Measurements from ENCODE around the gene SUPT3H.

Gene SUPT3H

DNA sequence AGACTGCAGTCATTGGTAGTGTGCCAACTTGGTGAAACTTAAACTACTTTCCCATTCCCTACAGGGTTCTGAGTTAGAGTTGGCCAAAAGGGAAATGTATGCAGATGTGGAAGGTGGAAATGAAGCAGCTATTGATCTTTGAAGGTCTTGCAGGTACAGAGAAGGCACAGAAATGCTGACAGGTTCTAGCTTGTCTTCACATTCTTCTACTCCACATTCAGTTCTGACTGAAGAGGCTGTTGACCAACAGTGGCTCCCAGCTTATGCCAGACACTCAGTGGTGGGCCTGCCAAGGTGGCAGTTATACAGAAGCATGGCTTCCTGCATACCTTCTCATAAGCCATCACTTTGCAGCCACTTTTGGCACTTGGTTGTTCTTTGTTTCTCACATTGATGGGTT, 566.3 kb downstream of the SUPT3H start:
- no peaks in the 10 kb centered on the region for H3K36me3 ChIP-seq (ENCODE audit: control insufficient read depth, insufficient read depth, low read length)
- H3K4me1 ChIP-seq (ENCODE audit: control insufficient read depth, insufficient read depth, low read length) = peaks cover 10% of the 10 kb centered on the region
- H3K27me3 ChIP-seq (ENCODE audit: control insufficient read depth, insufficient read depth, low read length) = no peaks in the 10 kb centered on the region
- no peak overlapping the region for H3K9ac ChIP-seq (ENCODE audit: low read depth, low read length)
- no peaks in the 10 kb centered on the region for H3K9me3 ChIP-seq (ENCODE audit: control insufficient read depth, insufficient read depth, low read length)
- H3K4me3 ChIP-seq (ENCODE audit: low read depth, low read length) = no peak overlapping the region
- H3K27ac ChIP-seq (ENCODE audit: low read depth, low read length) = no peak overlapping the region

DNA sequence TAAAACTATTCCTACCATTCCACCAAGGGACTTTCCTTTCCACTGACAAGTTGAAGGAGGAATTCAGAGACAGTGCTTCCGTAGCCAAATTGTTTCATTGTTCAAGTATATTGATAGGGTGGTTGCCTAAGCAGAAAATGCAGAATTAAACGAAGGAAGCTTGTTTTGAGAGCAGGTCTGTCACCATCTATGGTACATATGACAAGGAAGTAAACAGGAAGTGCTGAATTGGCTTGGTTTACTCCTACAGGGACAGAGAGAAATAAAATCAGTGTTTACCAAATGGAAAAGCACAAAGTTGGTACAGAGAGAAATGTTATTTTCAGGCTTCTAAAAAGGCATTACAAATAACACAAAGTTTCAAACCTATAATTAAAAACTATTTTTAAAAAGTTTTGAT, 568.5 kb downstream of the SUPT3H start:
- H3K27ac ChIP-seq (ENCODE audit: low read depth, low read length) = no peak overlapping the region
- H3K27me3 ChIP-seq (ENCODE audit: control insufficient read depth, insufficient read depth, low read length) = no peaks in the 10 kb centered on the region
- H3K4me1 ChIP-seq (ENCODE audit: control insufficient read depth, insufficient read depth, low read length) = peaks cover 10% of the 10 kb centered on the region
- no peaks in the 10 kb centered on the region for H3K36me3 ChIP-seq (ENCODE audit: control insufficient read depth, insufficient read depth, low read length)
- no peak overlapping the region for H3K4me3 ChIP-seq (ENCODE audit: low read depth, low read length)
- no peak overlapping the region for H3K9ac ChIP-seq (ENCODE audit: low read depth, low read length)
- H3K9me3 ChIP-seq (ENCODE audit: control insufficient read depth, insufficient read depth, low read length) = no peaks in the 10 kb centered on the region

DNA sequence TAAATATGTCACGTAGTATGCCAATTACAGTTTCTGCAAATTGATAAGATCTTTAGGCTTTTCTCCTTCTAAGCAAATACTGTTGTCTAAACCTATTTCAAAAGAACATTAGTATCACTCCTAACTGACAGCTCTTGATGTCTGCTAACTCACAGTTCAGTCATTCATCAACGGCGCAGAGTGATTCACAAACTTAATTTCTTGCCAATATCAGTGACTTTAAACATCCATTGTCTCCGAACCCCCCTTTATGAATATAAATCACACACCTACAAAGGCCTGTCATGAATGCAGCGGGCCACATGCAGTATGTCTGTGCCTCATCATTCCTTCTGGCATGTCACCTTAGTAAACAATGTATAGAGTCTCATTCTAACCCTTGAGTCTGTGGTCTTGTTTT, 569.6 kb downstream of the SUPT3H start:
- no peak overlapping the region for H3K9ac ChIP-seq (ENCODE audit: low read depth, low read length)

DNA sequence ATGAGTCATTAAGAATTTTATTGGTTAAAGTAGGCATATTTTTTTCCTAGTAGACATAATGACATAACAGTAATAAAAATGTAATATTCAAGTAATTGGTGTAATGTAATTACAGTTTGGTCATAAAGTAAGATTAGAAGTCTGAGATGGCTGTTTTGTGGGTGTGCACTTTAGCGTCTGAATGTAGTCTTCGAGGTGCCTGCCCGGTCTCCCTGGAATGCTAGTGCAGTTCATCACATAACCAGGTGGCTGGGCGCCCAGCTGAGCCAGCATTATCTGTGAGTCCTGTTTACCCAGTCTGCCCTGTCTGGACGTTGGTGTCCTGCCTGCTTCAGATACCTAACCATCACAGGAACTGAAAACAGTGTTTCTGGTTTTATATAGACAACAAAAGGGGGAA, 571.1 kb downstream of the SUPT3H start:
- Histone ChIP-seq H3K4me3 (ENCODE audit: low read depth, low read length) (no peak overlapping the region), H3K9ac (ENCODE audit: low read depth, low read length) (no peak overlapping the region), H3K9me3 (ENCODE audit: control insufficient read depth, insufficient read depth, low read length) (no peaks in the 10 kb centered on the region), H3K4me1 (ENCODE audit: control insufficient read depth, insufficient read depth, low read length) (peaks cover 10% of the 10 kb centered on the region), H3K27ac (ENCODE audit: low read depth, low read length) (no peak overlapping the region), H3K36me3 (ENCODE audit: control insufficient read depth, insufficient read depth, low read length) (no peaks in the 10 kb centered on the region), H3K27me3 (ENCODE audit: control insufficient read depth, insufficient read depth, low read length) (no peaks in the 10 kb centered on the region)

More for the DNA sequence above, 569.6 kb downstream of the SUPT3H start:
- Histone ChIP-seq H3K27me3 (ENCODE audit: control insufficient read depth, insufficient read depth, low read length) (no peaks in the 10 kb centered on the region), H3K27ac (ENCODE audit: low read depth, low read length) (no peak overlapping the region), H3K36me3 (ENCODE audit: control insufficient read depth, insufficient read depth, low read length) (no peaks in the 10 kb centered on the region), H3K9me3 (ENCODE audit: control insufficient read depth, insufficient read depth, low read length) (no peaks in the 10 kb centered on the region), H3K4me3 (ENCODE audit: low read depth, low read length) (no peak overlapping the region), H3K4me1 (ENCODE audit: control insufficient read depth, insufficient read depth, low read length) (peaks cover 10% of the 10 kb centered on the region)

DNA sequence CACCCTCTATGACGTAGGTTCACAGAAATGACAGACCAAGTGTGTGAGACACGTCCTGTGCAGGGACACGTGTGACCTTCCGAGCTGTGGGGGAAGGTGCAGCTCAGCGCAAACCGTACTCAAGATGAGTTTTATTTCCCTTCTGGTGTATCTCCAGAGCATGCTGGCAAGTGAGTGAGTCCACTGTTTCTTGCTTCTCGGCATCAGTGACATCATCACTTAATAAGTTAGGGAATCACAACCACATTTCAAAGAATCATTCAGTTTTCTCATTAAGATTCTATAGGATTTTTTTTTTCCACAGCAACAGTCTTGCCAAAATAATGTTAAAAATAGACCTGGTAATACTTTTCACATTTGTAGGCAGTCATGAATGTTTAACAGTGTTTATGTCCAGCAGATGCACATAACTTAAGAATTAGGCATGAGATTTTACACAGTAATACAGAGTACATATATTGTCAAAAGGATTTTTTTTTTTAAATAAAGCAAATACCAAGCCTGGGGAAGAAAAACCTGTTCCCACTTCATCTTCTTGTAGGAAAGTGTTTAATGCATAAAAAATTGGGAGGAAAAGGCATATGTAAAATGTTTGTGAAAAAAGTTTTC, 572.4 kb downstream of the SUPT3H start:
- Histone ChIP-seq H3K9ac (ENCODE audit: low read depth, low read length) (no peak overlapping the region), H3K4me1 (ENCODE audit: control insufficient read depth, insufficient read depth, low read length) (peaks cover 10% of the 10 kb centered on the region), H3K9me3 (ENCODE audit: control insufficient read depth, insufficient read depth, low read length) (no peaks in the 10 kb centered on the region), H3K27ac (ENCODE audit: low read depth, low read length) (no peak overlapping the region), H3K27me3 (ENCODE audit: control insufficient read depth, insufficient read depth, low read length) (no peaks in the 10 kb centered on the region), H3K36me3 (ENCODE audit: control insufficient read depth, insufficient read depth, low read length) (no peaks in the 10 kb centered on the region), H3K4me3 (ENCODE audit: low read depth, low read length) (no peak overlapping the region)

DNA sequence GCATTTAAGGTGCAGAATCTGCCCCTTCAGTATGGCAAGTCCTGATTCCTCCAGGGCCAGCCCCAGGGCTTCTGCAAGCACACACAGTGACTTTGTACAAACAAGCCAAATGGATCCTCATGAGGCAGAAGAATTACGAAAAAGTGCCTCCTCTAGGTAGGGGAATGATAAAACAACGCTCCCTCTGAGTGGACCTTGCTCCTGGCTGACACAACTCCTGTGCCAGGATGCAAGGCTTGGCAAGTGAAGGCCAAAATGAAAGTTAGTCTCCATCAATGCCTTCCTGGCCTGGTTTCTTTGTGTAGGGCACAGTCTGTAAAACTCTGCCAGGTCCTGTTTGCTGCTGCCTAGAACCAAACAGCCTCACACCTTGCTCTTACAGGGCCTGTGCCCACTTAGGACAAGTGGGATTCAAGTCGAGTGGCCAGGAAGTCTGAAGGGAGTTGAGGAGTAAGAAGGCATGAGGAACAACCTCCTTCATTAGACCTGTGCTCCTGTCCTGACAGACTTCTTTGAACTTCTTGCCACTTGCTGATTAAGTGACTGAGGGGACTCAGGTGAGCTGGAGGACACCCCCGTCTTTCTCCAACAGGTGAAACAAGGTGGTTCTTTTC, 573.1 kb downstream of the SUPT3H start:
- Histone ChIP-seq H3K4me3 (ENCODE audit: low read depth, low read length) (no peak overlapping the region), H3K27me3 (ENCODE audit: control insufficient read depth, insufficient read depth, low read length) (no peaks in the 10 kb centered on the region), H3K36me3 (ENCODE audit: control insufficient read depth, insufficient read depth, low read length) (no peaks in the 10 kb centered on the region), H3K9ac (ENCODE audit: low read depth, low read length) (no peak overlapping the region), H3K4me1 (ENCODE audit: control insufficient read depth, insufficient read depth, low read length) (peaks cover 10% of the 10 kb centered on the region), H3K9me3 (ENCODE audit: control insufficient read depth, insufficient read depth, low read length) (no peaks in the 10 kb centered on the region), H3K27ac (ENCODE audit: low read depth, low read length) (no peak overlapping the region)

DNA sequence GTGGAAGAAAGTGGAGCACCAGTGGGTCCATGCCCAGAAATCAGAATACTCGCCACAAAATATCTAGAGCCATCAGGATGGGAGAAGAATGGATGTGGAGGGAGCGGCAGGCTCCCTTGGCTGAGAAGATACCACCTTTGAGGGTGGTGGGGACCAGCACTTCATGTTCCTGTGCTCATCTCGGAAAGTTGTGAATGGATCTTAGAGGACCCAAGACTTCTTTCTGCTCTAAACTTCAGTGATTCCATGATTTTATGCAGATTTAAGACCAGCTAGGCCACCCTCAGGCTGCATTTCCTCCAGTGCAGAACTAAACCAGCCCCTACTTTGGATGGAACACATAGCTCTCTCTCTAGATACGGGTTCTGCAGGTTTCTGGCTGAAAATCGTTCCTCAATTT, 573.7 kb downstream of the SUPT3H start:
- H3K4me3 ChIP-seq (ENCODE audit: low read depth, low read length) = no peak overlapping the region
- no peaks in the 10 kb centered on the region for H3K9me3 ChIP-seq (ENCODE audit: control insufficient read depth, insufficient read depth, low read length)
- H3K27me3 ChIP-seq (ENCODE audit: control insufficient read depth, insufficient read depth, low read length) = no peaks in the 10 kb centered on the region
- H3K36me3 ChIP-seq (ENCODE audit: control insufficient read depth, insufficient read depth, low read length) = no peaks in the 10 kb centered on the region
- H3K4me1 ChIP-seq (ENCODE audit: control insufficient read depth, insufficient read depth, low read length) = peaks cover 7% of the 10 kb centered on the region
- H3K9ac ChIP-seq (ENCODE audit: low read depth, low read length) = no peak overlapping the region
- H3K27ac ChIP-seq (ENCODE audit: low read depth, low read length) = no peak overlapping the region

DNA sequence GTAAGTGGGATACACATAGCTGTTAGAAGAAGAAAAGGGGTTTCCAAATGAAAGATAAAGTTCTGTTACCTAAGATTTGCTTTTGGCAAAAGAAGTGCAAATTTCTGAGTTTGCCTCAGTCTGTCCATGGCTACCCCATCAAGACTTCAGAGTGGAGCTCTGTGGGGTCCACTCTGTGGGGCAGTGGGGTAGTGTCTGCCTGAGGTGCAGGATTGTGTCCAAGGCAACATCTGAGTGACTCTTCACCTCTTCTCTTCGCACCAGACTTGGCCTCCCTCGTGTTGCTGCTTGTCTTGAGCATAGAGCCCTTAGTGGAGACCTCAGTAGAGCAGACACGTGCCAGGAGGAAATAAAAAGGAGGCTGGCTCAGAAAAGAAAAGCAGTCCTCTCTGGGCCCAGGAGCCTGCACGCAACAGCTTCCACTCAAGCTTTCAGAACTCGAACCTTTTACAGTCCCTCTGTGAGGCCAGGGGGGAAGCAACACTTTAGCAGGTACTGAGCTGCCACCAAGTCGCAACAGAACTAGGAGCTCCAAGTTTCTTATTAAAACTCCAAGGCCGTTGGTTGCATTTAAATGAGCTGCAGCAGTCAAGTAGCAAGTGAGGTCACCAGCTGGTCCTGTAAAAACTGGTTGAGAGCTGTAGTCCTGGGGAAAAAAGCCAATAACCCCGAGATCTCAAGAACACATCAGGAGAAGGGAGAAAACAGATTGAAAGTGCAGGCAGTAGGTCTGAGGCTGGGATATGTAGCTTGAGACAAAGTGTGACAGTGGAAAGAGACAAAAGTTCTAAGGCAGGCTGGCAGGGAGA, 576.7 kb downstream of the SUPT3H start:
- Histone ChIP-seq H3K4me3 (ENCODE audit: low read depth, low read length) (no peak overlapping the region), H3K27me3 (ENCODE audit: control insufficient read depth, insufficient read depth, low read length) (no peaks in the 10 kb centered on the region), H3K4me1 (ENCODE audit: control insufficient read depth, insufficient read depth, low read length) (peaks cover 11% of the 10 kb centered on the region), H3K9me3 (ENCODE audit: control insufficient read depth, insufficient read depth, low read length) (no peaks in the 10 kb centered on the region), H3K27ac (ENCODE audit: low read depth, low read length) (no peak overlapping the region), H3K36me3 (ENCODE audit: control insufficient read depth, insufficient read depth, low read length) (no peaks in the 10 kb centered on the region), H3K9ac (ENCODE audit: low read depth, low read length) (no peak overlapping the region)

DNA sequence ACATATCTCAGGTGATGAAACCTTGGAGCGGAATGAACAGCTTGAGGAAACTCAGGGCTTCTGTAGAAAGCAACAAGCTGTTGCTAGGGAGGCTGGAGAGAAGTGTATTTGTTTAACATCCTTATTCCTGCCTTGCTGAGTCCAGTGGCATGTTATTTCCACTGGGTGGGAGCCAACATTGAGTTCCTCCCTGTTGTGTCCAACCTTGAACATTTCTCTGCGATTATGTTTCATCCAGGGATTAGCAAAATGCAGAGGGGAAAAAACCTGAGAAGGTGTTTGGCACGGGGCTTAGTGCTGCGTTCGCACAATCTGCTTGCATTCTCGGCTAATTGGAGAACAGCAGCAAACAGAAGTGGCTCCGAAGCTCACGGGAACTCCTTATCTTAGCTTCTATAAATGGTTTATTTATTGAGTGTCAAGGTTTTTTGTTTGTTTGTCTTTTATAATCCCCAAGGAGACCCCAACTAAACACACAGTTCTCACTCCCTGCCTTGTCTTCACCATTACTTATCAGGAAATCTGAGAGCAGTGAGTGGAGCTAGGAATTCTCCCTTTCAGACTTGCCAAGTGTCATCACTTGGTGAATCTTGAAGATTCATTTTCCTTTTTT, 577.5 kb downstream of the SUPT3H start:
- Histone ChIP-seq H3K4me3 (ENCODE audit: low read depth, low read length) (no peak overlapping the region), H3K9ac (ENCODE audit: low read depth, low read length) (no peak overlapping the region), H3K27ac (ENCODE audit: low read depth, low read length) (no peak overlapping the region), H3K4me1 (ENCODE audit: control insufficient read depth, insufficient read depth, low read length) (peaks cover 11% of the 10 kb centered on the region), H3K27me3 (ENCODE audit: control insufficient read depth, insufficient read depth, low read length) (no peaks in the 10 kb centered on the region), H3K9me3 (ENCODE audit: control insufficient read depth, insufficient read depth, low read length) (no peaks in the 10 kb centered on the region), H3K36me3 (ENCODE audit: control insufficient read depth, insufficient read depth, low read length) (no peaks in the 10 kb centered on the region)

DNA sequence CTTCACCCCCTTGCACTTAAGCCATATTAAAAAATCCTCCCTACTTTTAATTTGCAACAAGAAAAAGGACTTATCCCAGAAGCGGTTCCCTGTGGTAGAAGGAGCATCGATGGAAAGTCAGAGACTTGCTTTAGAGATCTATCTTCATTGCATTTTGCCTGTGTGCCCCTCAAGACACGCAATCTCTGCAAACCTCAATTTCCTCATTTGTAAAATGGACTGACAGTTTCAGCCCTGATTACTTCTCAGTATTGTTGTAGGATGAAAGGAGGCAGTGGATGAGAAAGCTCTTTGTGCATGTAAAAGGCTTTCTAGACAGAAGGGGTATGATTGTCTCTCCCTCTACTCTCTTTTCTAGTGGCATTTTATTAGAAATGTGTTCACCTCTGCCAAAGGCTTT, 580.0 kb downstream of the SUPT3H start:
- Histone ChIP-seq H3K27me3 (ENCODE audit: control insufficient read depth, insufficient read depth, low read length) (no peaks in the 10 kb centered on the region), H3K4me3 (ENCODE audit: low read depth, low read length) (no peak overlapping the region)

DNA sequence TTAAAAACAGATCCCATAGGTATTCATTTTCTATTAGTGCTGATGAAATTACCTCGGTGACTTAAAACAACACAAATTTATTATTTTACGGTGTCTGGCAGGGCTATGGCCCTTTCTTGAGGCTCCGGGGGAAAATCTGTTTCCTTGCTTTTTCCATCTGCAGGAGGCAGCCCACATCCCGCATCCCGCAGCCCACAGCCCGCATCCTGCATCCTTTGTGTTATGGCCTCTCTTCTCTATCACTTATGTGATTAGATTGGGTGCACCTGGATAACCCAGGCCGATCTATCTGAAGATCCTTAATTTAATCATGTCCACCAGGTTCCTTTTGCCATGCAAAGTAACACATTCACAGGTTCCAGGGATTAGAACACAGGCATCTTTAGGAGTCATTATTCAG, 582.4 kb downstream of the SUPT3H start:
- no peaks in the 10 kb centered on the region for H3K27me3 ChIP-seq (ENCODE audit: control insufficient read depth, insufficient read depth, low read length)
- no peak overlapping the region for H3K9ac ChIP-seq (ENCODE audit: low read depth, low read length)
- H3K27ac ChIP-seq (ENCODE audit: low read depth, low read length) = no peak overlapping the region
- H3K4me1 ChIP-seq (ENCODE audit: control insufficient read depth, insufficient read depth, low read length) = peaks cover 11% of the 10 kb centered on the region
- H3K9me3 ChIP-seq (ENCODE audit: control insufficient read depth, insufficient read depth, low read length) = no peaks in the 10 kb centered on the region
- no peak overlapping the region for H3K4me3 ChIP-seq (ENCODE audit: low read depth, low read length)
- no peaks in the 10 kb centered on the region for H3K36me3 ChIP-seq (ENCODE audit: control insufficient read depth, insufficient read depth, low read length)

More for the DNA sequence above, 580.0 kb downstream of the SUPT3H start:
- no peak overlapping the region for H3K27ac ChIP-seq (ENCODE audit: low read depth, low read length)
- H3K4me1 ChIP-seq (ENCODE audit: control insufficient read depth, insufficient read depth, low read length) = peaks cover 11% of the 10 kb centered on the region
- no peak overlapping the region for H3K9ac ChIP-seq (ENCODE audit: low read depth, low read length)
- H3K36me3 ChIP-seq (ENCODE audit: control insufficient read depth, insufficient read depth, low read length) = no peaks in the 10 kb centered on the region
- H3K9me3 ChIP-seq (ENCODE audit: control insufficient read depth, insufficient read depth, low read length) = no peaks in the 10 kb centered on the region

Measured in HUES48 (cell line).